Measurements from ENCODE around the gene DCAF17. TPM values are rescaled to one million over a fixed set of nuclear protein-coding genes. Genes with fewer than 3 reads are reported as not detected.

DCAF17 gene
- total RNA-seq, 1 donor from 2014 or later = 18.2 TPM

- Histone ChIP-seq H3K4me3 (ENCODE audit: low read depth, low read length) (no peak overlapping the region), H3K27me3 (ENCODE audit: control insufficient read depth, insufficient read depth, low read length) (no peaks in the 10 kb centered on the region), H3K36me3 (ENCODE audit: control insufficient read depth, insufficient read depth, low read length) (peaks cover 1% of the 10 kb centered on the region)
- no peak for FAIRE-seq
- no peak for DNase-seq (ENCODE audit: low read depth)
- TF ChIP-seq CTCF (IDR thresholded peaks at IDR 0.05; ENCODE audit: insufficient read depth, low read length, severe bottlenecking) = no peak
Measured at GRCh38 chr2:171452773-171453172, 18.7 kb downstream of the DCAF17 start.

- Histone ChIP-seq H3K36me3 (ENCODE audit: control insufficient read depth, insufficient read depth, low read length) (peaks cover 1% of the 10 kb centered on the region), H3K4me3 (ENCODE audit: low read depth, low read length) (no peak overlapping the region), H3K27me3 (ENCODE audit: control insufficient read depth, insufficient read depth, low read length) (no peaks in the 10 kb centered on the region)
- TF ChIP-seq CTCF (IDR thresholded peaks at IDR 0.05; ENCODE audit: insufficient read depth, low read length, severe bottlenecking) = no peak
- FAIRE-seq (no peak), DNase-seq (ENCODE audit: low read depth) (no peak)
Measured at GRCh38 chr2:171459498-171459897, 25.5 kb downstream of the DCAF17 start.

- no peak for FAIRE-seq
Measured at GRCh38 chr2:171460537-171460936, 26.5 kb downstream of the DCAF17 start.

GRCh38 chr2:171469176-171469575 is 35.1 kb downstream of the DCAF17 start:
- Histone ChIP-seq H3K4me3 (ENCODE audit: low read depth, low read length) (no peak overlapping the region), H3K27me3 (ENCODE audit: control insufficient read depth, insufficient read depth, low read length) (no peaks in the 10 kb centered on the region), H3K36me3 (ENCODE audit: control insufficient read depth, insufficient read depth, low read length) (peaks cover 4% of the 10 kb centered on the region)
- FAIRE-seq = no peak
- no peak for DNase-seq (ENCODE audit: low read depth)
- TF ChIP-seq CTCF (IDR thresholded peaks at IDR 0.05; ENCODE audit: insufficient read depth, low read length, severe bottlenecking) = no peak

More at GRCh38 chr2:171460537-171460936, 26.5 kb downstream of the DCAF17 start:
- H3K27me3 ChIP-seq (ENCODE audit: control insufficient read depth, insufficient read depth, low read length) = no peaks in the 10 kb centered on the region
- DNase-seq (ENCODE audit: low read depth) = no peak
- TF ChIP-seq CTCF (IDR thresholded peaks at IDR 0.05; ENCODE audit: insufficient read depth, low read length, severe bottlenecking) = no peak
- H3K4me3 ChIP-seq (ENCODE audit: low read depth, low read length) = no peak overlapping the region
- H3K36me3 ChIP-seq (ENCODE audit: control insufficient read depth, insufficient read depth, low read length) = no peaks in the 10 kb centered on the region

GRCh38 chr2:171470129-171470528 is 36.1 kb downstream of the DCAF17 start:
- FAIRE-seq = no peak
- Histone ChIP-seq H3K27me3 (ENCODE audit: control insufficient read depth, insufficient read depth, low read length) (no peaks in the 10 kb centered on the region), H3K4me3 (ENCODE audit: low read depth, low read length) (no peak overlapping the region), H3K36me3 (ENCODE audit: control insufficient read depth, insufficient read depth, low read length) (peaks cover 4% of the 10 kb centered on the region)
- TF ChIP-seq CTCF (IDR thresholded peaks at IDR 0.05; ENCODE audit: insufficient read depth, low read length, severe bottlenecking) = no peak
- DNase-seq (ENCODE audit: low read depth) = no peak

- Histone ChIP-seq H3K4me3 (ENCODE audit: low read depth, low read length) (no peak overlapping the region), H3K27me3 (ENCODE audit: control insufficient read depth, insufficient read depth, low read length) (no peaks in the 10 kb centered on the region), H3K36me3 (ENCODE audit: control insufficient read depth, insufficient read depth, low read length) (peaks cover 1% of the 10 kb centered on the region)
- FAIRE-seq (no peak), DNase-seq (ENCODE audit: low read depth) (no peak)
- no peak for TF ChIP-seq CTCF (IDR thresholded peaks at IDR 0.05; ENCODE audit: insufficient read depth, low read length, severe bottlenecking)
Measured at GRCh38 chr2:171475979-171476378, 42.0 kb downstream of the DCAF17 start.
